ENCODE results near the gene MORN1.

MORN1 gene

DNA sequence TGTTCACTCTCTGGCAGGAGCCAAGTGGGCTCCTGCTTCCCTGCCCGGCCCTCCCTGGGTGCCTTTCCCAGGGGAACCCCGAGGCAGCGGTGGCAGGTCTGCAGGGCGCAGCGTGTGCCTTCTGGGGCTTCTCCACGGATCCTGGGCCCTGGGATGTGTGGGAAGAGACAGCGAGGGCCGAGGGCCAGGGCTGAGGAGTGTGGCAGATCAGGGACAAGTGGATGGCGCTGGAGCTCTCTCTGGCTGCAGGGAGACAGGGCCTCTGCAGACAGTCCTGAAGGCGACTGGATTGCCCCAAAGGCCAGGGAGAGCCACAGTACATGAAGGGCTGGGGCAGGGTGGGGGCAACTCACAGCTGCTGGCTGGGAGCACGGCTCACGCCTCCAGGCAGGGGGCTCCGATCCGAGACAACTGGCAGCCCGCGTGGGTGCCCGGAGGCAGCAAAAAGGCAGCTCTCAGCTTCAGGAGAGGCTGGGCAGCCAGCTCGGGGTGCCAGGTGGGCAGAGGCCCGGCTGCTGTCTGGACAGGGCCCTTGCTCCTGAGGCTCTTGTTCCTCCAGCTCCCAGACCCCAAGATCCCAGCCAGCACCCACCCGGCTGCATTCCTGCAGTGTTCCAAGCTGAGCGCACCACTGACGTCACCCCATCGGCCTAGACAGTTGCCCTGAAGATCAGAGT lies 16.0 kb downstream of the MORN1 start:
- no peak overlapping the region for H3K4me2 ChIP-seq (ENCODE audit: low read depth, low read length)
- H3K9me2 ChIP-seq (replicated peaks; ENCODE audit: insufficient read depth, low read length): no peaks in the 10 kb centered on the region
- no peaks in the 10 kb centered on the region for H3K36me3 ChIP-seq (replicated peaks; ENCODE audit: insufficient read depth, low read length)
- H3K9ac ChIP-seq (ENCODE audit: low read length): no peak overlapping the region
- no peak overlapping the region for H2AFZ ChIP-seq (ENCODE audit: low read length)
- peaks cover 100% of the 10 kb centered on the region for H3K27me3 ChIP-seq (replicated peaks; ENCODE audit: insufficient read depth, low read length)
- no peaks in the 10 kb centered on the region for H4K20me1 ChIP-seq (ENCODE audit: insufficient read depth, low read length)
- H3K4me1 ChIP-seq (ENCODE audit: low read length): no peaks in the 10 kb centered on the region
- no peak overlapping the region for H3K27ac ChIP-seq (ENCODE audit: low read length)
- no peak overlapping the region for H3K4me3 ChIP-seq (ENCODE audit: low read length)
- no peak for DNase-seq
- H3K9me3 ChIP-seq (replicated peaks; ENCODE audit: insufficient read depth, low read length): no peaks in the 10 kb centered on the region
- TF ChIP-seq CTCF (IDR thresholded peaks at IDR 0.05; ENCODE audit: low read length): no peak
- no peak for TF ChIP-seq EZH2 (optimal IDR thresholded peaks at IDR 0.05; ENCODE audit: low read depth, low read length)
- TF ChIP-seq EZH2phosphoT487 (IDR thresholded peaks at IDR 0.05; ENCODE audit: low read length): no peak
- no peaks in the 10 kb centered on the region for H3F3A ChIP-seq (ENCODE audit: insufficient read depth, low read length)
- H3K79me2 ChIP-seq (ENCODE audit: low read length): no peaks in the 10 kb centered on the region

DNA sequence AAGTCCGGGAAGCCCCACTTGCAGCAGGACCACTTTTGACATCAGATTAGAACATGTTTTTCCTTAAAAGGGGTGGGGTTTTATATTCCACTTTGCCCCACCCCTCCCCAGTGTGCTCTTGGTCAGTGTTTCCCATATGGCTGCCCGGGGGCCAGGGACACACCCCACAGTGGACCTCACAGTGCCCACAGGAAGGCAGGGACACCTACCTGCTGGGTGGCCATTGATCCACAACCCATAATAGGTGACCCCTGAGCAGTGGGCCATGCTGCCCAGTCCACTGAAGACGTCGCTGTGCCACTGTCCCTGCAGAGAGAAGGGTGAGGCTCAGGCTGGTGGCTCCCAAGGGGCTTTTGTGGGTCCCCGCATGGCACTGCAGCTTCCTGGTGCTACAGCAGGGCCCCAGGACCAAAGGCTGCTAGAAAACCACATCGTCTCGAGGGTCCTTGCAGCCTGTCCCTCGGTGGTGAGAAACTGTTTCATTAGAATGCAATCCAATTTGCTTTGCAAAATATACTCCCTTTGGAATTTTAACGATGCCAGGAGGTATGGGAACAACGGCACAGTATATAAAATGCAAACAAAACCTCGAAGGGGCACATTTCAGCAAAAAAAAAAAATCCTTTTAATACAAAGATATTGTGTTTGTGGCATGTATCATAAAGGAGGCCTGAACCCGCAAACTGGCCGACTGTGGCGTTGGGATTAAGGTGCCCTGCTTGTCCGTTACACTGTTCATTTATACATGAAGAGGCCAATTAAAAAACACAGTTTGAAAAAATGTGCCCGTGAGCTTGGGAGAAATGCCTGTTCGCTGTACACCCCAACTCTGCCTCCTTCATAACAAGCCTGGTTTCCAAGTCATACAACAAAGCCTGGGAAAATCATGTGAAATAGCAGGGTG lies 16.9 kb downstream of the MORN1 start:
- H3K27me3 ChIP-seq (replicated peaks; ENCODE audit: insufficient read depth, low read length): peaks cover 99% of the 10 kb centered on the region
- H3K9ac ChIP-seq (ENCODE audit: low read length): no peak overlapping the region
- H3K4me2 ChIP-seq (ENCODE audit: low read depth, low read length): no peak overlapping the region
- no peaks in the 10 kb centered on the region for H3F3A ChIP-seq (ENCODE audit: insufficient read depth, low read length)
- no peaks in the 10 kb centered on the region for H4K20me1 ChIP-seq (ENCODE audit: insufficient read depth, low read length)
- TF ChIP-seq CTCF (IDR thresholded peaks at IDR 0.05; ENCODE audit: low read length) (no peak), EZH2 (optimal IDR thresholded peaks at IDR 0.05; ENCODE audit: low read depth, low read length) (no peak), EZH2phosphoT487 (IDR thresholded peaks at IDR 0.05; ENCODE audit: low read length) (no peak)
- no peak overlapping the region for H3K4me3 ChIP-seq (ENCODE audit: low read length)
- no peaks in the 10 kb centered on the region for H3K4me1 ChIP-seq (ENCODE audit: low read length)
- no peaks in the 10 kb centered on the region for H3K79me2 ChIP-seq (ENCODE audit: low read length)
- no peaks in the 10 kb centered on the region for H3K9me3 ChIP-seq (replicated peaks; ENCODE audit: insufficient read depth, low read length)
- H3K9me2 ChIP-seq (replicated peaks; ENCODE audit: insufficient read depth, low read length): no peaks in the 10 kb centered on the region
- H3K36me3 ChIP-seq (replicated peaks; ENCODE audit: insufficient read depth, low read length): no peaks in the 10 kb centered on the region
- no peak overlapping the region for H2AFZ ChIP-seq (ENCODE audit: low read length)
- H3K27ac ChIP-seq (ENCODE audit: low read length): no peak overlapping the region
- no peak for DNase-seq

DNA sequence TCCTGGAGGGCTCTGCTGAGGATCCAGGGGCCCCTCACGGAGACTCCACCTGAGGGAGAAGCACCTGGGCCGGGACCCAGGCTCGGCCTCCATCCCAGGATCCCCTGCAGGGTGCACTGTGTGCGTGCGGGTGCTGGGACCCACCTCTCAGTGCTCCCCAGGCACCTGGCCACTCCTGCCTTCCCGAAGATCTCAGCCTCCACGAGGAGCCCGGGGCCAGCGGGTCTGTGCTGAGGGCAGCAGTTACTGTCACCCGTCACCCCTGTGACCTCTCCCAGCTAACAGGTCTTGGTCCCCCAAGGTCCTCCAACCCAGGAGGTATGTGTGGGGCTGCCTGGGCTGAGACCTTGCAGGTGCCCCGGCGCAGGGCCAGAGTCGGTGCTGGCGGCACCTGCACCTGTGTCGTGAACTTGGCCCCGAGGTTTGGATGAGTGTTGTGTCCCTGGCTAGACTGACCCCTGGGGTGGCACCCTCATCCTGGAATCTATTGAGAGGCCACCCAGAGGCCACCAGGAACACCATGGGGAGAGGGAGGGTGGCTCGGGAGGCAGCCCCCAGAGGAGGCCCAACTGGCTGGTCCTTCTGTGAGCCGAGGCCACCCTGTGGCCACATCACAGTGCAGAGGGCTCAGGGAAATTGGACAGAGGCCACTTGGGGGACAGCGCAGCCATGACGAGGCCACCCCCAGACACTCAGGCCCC lies 17.7 kb downstream of the MORN1 start:
- Histone ChIP-seq H3K4me2 (ENCODE audit: low read depth, low read length) (no peak overlapping the region), H3K27ac (ENCODE audit: low read length) (no peak overlapping the region)

More for the DNA sequence above, 17.7 kb downstream of the MORN1 start:
- no peaks in the 10 kb centered on the region for H3K9me3 ChIP-seq (replicated peaks; ENCODE audit: insufficient read depth, low read length)
- no peaks in the 10 kb centered on the region for H3K79me2 ChIP-seq (ENCODE audit: low read length)
- no peak overlapping the region for H3K9ac ChIP-seq (ENCODE audit: low read length)
- H3K27me3 ChIP-seq (replicated peaks; ENCODE audit: insufficient read depth, low read length): peaks cover 96% of the 10 kb centered on the region
- DNase-seq: no peak
- no peaks in the 10 kb centered on the region for H4K20me1 ChIP-seq (ENCODE audit: insufficient read depth, low read length)
- no peaks in the 10 kb centered on the region for H3K36me3 ChIP-seq (replicated peaks; ENCODE audit: insufficient read depth, low read length)
- no peak for TF ChIP-seq EZH2phosphoT487 (IDR thresholded peaks at IDR 0.05; ENCODE audit: low read length)
- TF ChIP-seq EZH2 (optimal IDR thresholded peaks at IDR 0.05; ENCODE audit: low read depth, low read length): no peak
- no peak for TF ChIP-seq CTCF (IDR thresholded peaks at IDR 0.05; ENCODE audit: low read length)
- H2AFZ ChIP-seq (ENCODE audit: low read length): no peak overlapping the region
- no peaks in the 10 kb centered on the region for H3F3A ChIP-seq (ENCODE audit: insufficient read depth, low read length)
- H3K4me3 ChIP-seq (ENCODE audit: low read length): no peak overlapping the region
- H3K9me2 ChIP-seq (replicated peaks; ENCODE audit: insufficient read depth, low read length): no peaks in the 10 kb centered on the region
- H3K4me1 ChIP-seq (ENCODE audit: low read length): no peaks in the 10 kb centered on the region

Measured in MM.1S (cell line).